Activated T-helper 17 cell treated with anti-CD3 and anti-CD28 coated beads, Interleukin-2, amount 50 U/mL, for 72 hours (primary cell): ENCODE measurements around the gene ARHGEF19. TPM values are rescaled to one million over a fixed set of nuclear protein-coding genes. Genes with fewer than 3 reads are reported as not detected.

Source experiments
- total RNA-seq, 2 donors: library from RNA; stranded (reverse); gene quantifications; one replicate each; pipeline ENCODE4 v1.2.3, GENCODE V29; 2022

Gene ARHGEF19
- total RNA-seq, 2 donors from 2014 or later = 7.5 to 10.0 TPM

Other genes with a start within 250 kb of the ARHGEF19 start
- gene ZBTB17, start 236.6 kb downstream of the ARHGEF19 start, total RNA-seq = 100 to 1,000 TPM in 1 of 2 donors, 10 to 100 TPM in 1; 62.0 to 135 TPM
- gene SRARP, start 208.4 kb downstream of the ARHGEF19 start, total RNA-seq = not detected
- gene HSPB7, start 194.6 kb downstream of the ARHGEF19 start, total RNA-seq = not detected
- under 1 TPM in 1 of 2 donors, not detected in 1; 0.40 TPM for gene CLCNKA, start 190.6 kb downstream of the ARHGEF19 start, total RNA-seq
- gene CLCNKB, start 168.9 kb downstream of the ARHGEF19 start, total RNA-seq = under 1 TPM in 1 of 2 donors, not detected in 1; 0.13 TPM
- under 1 TPM; 0.24 to 0.69 TPM for gene FAM131C, start 139.0 kb downstream of the ARHGEF19 start, total RNA-seq
- under 1 TPM in 1 of 2 donors, not detected in 1; 0.13 TPM for gene EPHA2, start 56.6 kb downstream of the ARHGEF19 start, total RNA-seq
- gene CPLANE2, start 24.5 kb upstream of the ARHGEF19 start, total RNA-seq = 1 to 10 TPM; 3.1 to 7.5 TPM
- 10 to 100 TPM; 19.7 to 27.3 TPM for gene FBXO42, start 139.8 kb upstream of the ARHGEF19 start, total RNA-seq
- 100 to 1,000 TPM; 172 to 204 TPM for gene SZRD1, start 154.6 kb upstream of the ARHGEF19 start, total RNA-seq
- gene SPATA21, start 224.8 kb upstream of the ARHGEF19 start, total RNA-seq = under 1 TPM in 1 of 2 donors, not detected in 1; 0.08 TPM
- gene NECAP2, start 228.1 kb upstream of the ARHGEF19 start, total RNA-seq = 10 to 100 TPM; 68.0 to 83.7 TPM